Measurements from ENCODE around the gene CHST8. TPM values are rescaled to one million over a fixed set of nuclear protein-coding genes. Genes with fewer than 3 reads are reported as not detected.

The CHST8 gene
- total RNA-seq, 2 experiments from 2014 or later = not detected

GRCh38 chr19:33747273-33747672 is 125.5 kb downstream of the CHST8 start:
- Mint-ChIP-seq H3K4me3 (no peak overlapping the region), H3K27me3 (peaks cover 5% of the 10 kb centered on the region), H3K4me1 (no peaks in the 10 kb centered on the region), H3K27ac (no peak overlapping the region), H3K9me3 (ENCODE audit: low read depth) (no peaks in the 10 kb centered on the region), H3K36me3 (ENCODE audit: low read depth) (no peaks in the 10 kb centered on the region)
- intact Hi-C loops (cut with DNase I, micrococcal nuclease) = no loop called here
- POLR2A ChIA-PET = no interaction called here
- CTCF ChIA-PET = no interaction called here
- no peak for DNase-seq
- no peak for ATAC-seq

- no peak overlapping the region for H3K4me3 Mint-ChIP-seq
- intact Hi-C loops (cut with DNase I, micrococcal nuclease) = no loop called here
- DNase-seq = no peak
- H3K27me3 Mint-ChIP-seq = peaks cover 5% of the 10 kb centered on the region
- no peak overlapping the region for H3K27ac Mint-ChIP-seq
- no peaks in the 10 kb centered on the region for H3K9me3 Mint-ChIP-seq (ENCODE audit: low read depth)
- ChIA-PET POLR2A (no interaction called here), CTCF (interaction anchor here (1.2 kb wide), 1 partner anchor 30 kb away, joined by 4 read pairs; no protein-coding TSS in a partner anchor)
- H3K36me3 Mint-ChIP-seq (ENCODE audit: low read depth) = no peaks in the 10 kb centered on the region
- H3K4me1 Mint-ChIP-seq = no peaks in the 10 kb centered on the region
- ATAC-seq = no peak
These were observed 126.5 kb downstream of the CHST8 start for GRCh38 chr19:33748231-33748630.

DNA sequence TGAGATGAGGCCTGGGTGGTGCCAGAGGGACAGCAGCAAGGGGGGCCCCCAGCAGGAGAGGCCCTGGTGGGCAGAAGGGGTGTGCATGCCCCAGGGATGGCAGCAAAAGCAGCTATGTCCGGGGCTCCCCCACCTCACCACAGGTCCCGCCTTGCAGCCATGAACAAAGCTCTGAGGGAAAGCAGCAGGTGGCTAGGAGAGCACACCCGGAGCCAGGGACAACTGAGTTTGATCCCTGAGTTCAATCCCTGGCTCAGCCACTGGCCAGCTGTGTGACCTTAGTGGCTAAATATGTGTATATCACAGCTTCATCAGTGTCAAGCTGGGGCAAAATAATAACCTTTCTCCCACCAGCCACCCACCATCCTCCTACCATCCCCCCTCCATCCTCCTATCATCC is 127.3 kb downstream of the CHST8 start:
- H3K27ac Mint-ChIP-seq = no peak overlapping the region
- ChIA-PET POLR2A (no interaction called here), CTCF (interaction anchor here (1.2 kb wide), 1 partner anchor 29 kb away, joined by 4 read pairs; no protein-coding TSS in a partner anchor)
- H3K4me1 Mint-ChIP-seq = no peaks in the 10 kb centered on the region
- intact Hi-C loops (cut with DNase I, micrococcal nuclease) = no loop called here
- ATAC-seq (no peak), DNase-seq (no peak)
- no peaks in the 10 kb centered on the region for H3K9me3 Mint-ChIP-seq (ENCODE audit: low read depth)
- H3K27me3 Mint-ChIP-seq = peaks cover 4% of the 10 kb centered on the region
- no peak overlapping the region for H3K4me3 Mint-ChIP-seq
- H3K36me3 Mint-ChIP-seq (ENCODE audit: low read depth) = no peaks in the 10 kb centered on the region

GRCh38 chr19:33749619-33750175 is 127.9 kb downstream of the CHST8 start:
- CTCF ChIA-PET = no interaction called here

DNA sequence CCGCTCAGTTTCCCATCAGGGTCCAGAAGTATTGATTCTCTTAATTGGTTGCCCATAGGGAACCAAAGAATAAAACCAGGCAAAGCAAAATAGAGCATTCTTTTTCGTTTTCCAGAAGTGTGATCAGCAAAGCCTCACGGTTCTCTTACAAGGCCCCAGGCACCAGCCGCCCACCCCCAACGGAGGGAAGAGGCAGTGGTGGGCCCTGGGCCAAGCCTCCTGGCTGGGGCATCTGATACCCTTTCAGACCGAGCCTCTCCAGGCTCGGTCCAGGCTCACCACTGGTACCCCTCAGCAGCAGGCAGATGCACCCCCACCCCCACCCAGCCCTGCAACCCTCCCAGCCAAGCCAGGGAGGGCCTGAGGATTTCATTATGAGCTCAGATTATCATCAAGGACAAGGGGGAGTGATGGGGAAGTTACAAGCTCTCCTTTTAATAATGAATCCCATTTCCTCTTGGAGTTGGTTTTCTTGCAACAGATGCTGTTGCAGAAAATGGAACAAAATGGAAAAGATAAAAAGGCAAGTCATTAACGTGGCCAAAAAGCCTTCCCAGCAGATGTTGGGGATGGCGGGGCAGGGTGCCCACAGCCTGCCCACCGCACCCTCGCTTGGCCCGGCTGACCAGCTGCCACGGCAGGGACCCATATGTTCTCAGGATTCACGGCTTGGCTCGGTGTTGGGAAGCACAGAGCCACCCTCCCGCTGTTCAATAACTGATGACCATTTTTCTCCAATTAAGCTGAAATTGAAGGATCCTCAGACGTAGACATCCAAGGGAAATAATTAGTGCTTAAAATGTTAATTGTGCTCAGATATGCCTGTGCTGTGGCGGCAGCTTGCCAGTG is 129.1 kb downstream of the CHST8 start:
- DNase-seq (no peak), ATAC-seq (no peak)
- Mint-ChIP-seq H3K4me1 (no peaks in the 10 kb centered on the region), H3K9me3 (ENCODE audit: low read depth) (no peaks in the 10 kb centered on the region), H3K27ac (no peak overlapping the region), H3K36me3 (ENCODE audit: low read depth) (no peaks in the 10 kb centered on the region), H3K27me3 (peaks cover 4% of the 10 kb centered on the region), H3K4me3 (no peak overlapping the region)
- ChIA-PET POLR2A (no interaction called here), CTCF (no interaction called here)
- intact Hi-C loops (cut with DNase I, micrococcal nuclease) = no loop called here

More at GRCh38 chr19:33749619-33750175, 127.9 kb downstream of the CHST8 start:
- no peaks in the 10 kb centered on the region for H3K4me1 Mint-ChIP-seq
- DNase-seq (no peak), ATAC-seq (no peak)
- H3K27ac Mint-ChIP-seq = no peak overlapping the region
- H3K27me3 Mint-ChIP-seq = peaks cover 2% of the 10 kb centered on the region
- POLR2A ChIA-PET = no interaction called here
- H3K36me3 Mint-ChIP-seq (ENCODE audit: low read depth) = no peaks in the 10 kb centered on the region
- H3K4me3 Mint-ChIP-seq = no peak overlapping the region
- intact Hi-C loops (cut with DNase I, micrococcal nuclease) = no loop called here
- no peaks in the 10 kb centered on the region for H3K9me3 Mint-ChIP-seq (ENCODE audit: low read depth)

- ChIA-PET CTCF (no interaction called here), POLR2A (no interaction called here)
- ATAC-seq = no peak
- DNase-seq = no peak
- Mint-ChIP-seq H3K27me3 (peaks cover 4% of the 10 kb centered on the region), H3K36me3 (ENCODE audit: low read depth) (no peaks in the 10 kb centered on the region), H3K4me1 (no peaks in the 10 kb centered on the region), H3K4me3 (no peak overlapping the region), H3K27ac (no peak overlapping the region), H3K9me3 (ENCODE audit: low read depth) (no peaks in the 10 kb centered on the region)
- intact Hi-C loops (cut with DNase I, micrococcal nuclease) = no loop called here
These were observed 129.7 kb downstream of the CHST8 start for GRCh38 chr19:33751436-33751770.

DNA sequence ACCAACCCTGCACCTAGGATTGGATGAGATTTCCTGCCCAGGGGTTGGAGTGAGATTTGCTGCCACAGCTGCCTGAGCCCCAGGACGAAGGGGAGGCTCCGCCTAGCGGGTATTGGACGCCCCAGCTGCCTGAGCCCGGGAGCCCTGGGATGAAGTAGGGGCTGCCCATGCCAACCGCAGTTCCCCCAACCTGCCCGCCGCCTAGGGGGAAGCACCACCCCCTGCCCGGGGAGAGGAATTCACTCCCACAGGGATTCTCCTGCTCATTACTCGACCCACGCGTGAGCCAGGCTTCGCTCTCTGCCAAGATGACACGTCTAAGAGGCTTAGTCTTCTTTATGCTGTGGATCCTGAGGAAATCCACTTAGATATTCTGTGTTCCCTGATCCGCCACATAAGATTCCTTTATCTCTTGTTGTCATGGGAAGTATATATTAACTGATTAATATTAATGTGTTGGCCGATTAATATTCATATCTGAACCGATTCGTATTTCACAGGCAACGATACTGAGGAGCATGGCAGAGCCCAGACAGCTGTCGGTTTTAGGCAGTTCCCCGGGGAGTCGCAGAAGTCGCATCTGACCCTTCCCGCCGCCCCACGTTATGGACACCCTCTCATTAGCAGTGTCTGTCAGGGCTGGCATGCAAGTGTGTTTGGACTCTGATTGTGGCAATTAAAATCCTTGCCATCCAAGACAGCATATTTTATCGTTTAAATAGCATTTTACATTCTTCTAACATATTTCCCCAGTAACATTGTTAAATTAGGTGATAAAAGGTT is 130.5 kb downstream of the CHST8 start:
- DNase-seq (no peak), ATAC-seq (no peak)
- no peaks in the 10 kb centered on the region for H3K36me3 Mint-ChIP-seq (ENCODE audit: low read depth)
- no peaks in the 10 kb centered on the region for H3K4me1 Mint-ChIP-seq
- H3K27ac Mint-ChIP-seq = no peak overlapping the region
- H3K27me3 Mint-ChIP-seq = peaks cover 4% of the 10 kb centered on the region
- CTCF ChIA-PET = interaction anchor here (0.7 kb wide), 1 partner anchor 264 kb away, joined by 3 read pairs; no protein-coding TSS in a partner anchor
- POLR2A ChIA-PET = no interaction called here
- no peaks in the 10 kb centered on the region for H3K9me3 Mint-ChIP-seq (ENCODE audit: low read depth)
- no peak overlapping the region for H3K4me3 Mint-ChIP-seq
- intact Hi-C loops (cut with DNase I, micrococcal nuclease) = no loop called here

DNA sequence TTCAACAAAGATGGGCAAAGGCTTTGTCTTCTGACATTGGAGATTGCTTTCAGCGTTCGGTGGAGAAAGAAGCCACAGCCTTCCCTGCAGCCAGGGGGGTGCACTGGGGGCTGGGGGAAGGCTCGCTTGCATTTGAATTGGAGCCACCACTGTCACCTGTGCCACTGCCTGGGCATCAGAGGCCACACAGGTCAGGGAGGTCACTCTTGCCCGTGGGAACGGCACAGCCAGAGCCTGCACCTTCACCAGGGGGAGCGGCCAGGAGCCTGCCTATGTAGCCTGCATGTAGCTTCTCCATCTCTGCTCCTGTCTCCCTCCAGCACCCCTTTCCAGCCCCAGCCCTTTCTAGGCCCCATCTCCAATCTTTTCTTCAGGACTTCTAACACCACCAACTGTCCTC is 131.2 kb downstream of the CHST8 start:
- DNase-seq (no peak), ATAC-seq (no peak)
- Mint-ChIP-seq H3K27ac (no peak overlapping the region), H3K27me3 (peaks cover 2% of the 10 kb centered on the region), H3K36me3 (ENCODE audit: low read depth) (no peaks in the 10 kb centered on the region), H3K9me3 (ENCODE audit: low read depth) (no peaks in the 10 kb centered on the region), H3K4me3 (no peak overlapping the region), H3K4me1 (no peaks in the 10 kb centered on the region)
- CTCF ChIA-PET = no interaction called here
- POLR2A ChIA-PET = no interaction called here
- intact Hi-C loops (cut with DNase I, micrococcal nuclease) = no loop called here

DNA sequence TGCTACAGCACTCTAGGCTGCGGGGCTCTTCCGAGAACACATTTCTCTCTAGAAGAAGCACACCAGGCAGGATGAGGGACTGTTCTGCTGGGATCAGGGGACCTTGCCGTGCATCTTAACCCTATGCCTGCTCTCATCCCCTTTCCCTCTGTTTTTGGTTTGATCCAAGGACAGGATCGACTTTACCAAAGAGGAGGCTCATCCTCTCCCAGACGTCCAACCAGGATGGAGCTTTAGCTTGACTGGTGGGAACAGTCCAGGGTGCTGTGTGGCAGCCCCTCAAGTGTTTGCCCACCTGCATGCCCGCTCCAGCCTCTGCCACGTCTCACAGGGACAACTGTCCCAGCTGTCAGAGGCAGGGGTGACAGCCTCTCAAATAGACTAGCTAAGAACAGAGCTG is 132.6 kb downstream of the CHST8 start:
- Mint-ChIP-seq H3K4me1 (no peaks in the 10 kb centered on the region), H3K27me3 (peaks cover 3% of the 10 kb centered on the region), H3K27ac (no peak overlapping the region), H3K4me3 (no peak overlapping the region), H3K36me3 (ENCODE audit: low read depth) (no peaks in the 10 kb centered on the region), H3K9me3 (ENCODE audit: low read depth) (no peaks in the 10 kb centered on the region)
- ATAC-seq = no peak
- intact Hi-C loops (cut with DNase I, micrococcal nuclease) = no loop called here
- POLR2A ChIA-PET = no interaction called here
- DNase-seq = no peak
- CTCF ChIA-PET = interaction anchor here (0.7 to 1.1 kb wide), 2 partner anchors 24 to 79 kb away, joined by 3 read pairs; no protein-coding TSS in a partner anchor

- ATAC-seq = no peak
- Mint-ChIP-seq H3K27me3 (peaks cover 5% of the 10 kb centered on the region), H3K36me3 (ENCODE audit: low read depth) (no peaks in the 10 kb centered on the region), H3K27ac (no peak overlapping the region), H3K9me3 (ENCODE audit: low read depth) (no peaks in the 10 kb centered on the region), H3K4me1 (no peaks in the 10 kb centered on the region), H3K4me3 (no peak overlapping the region)
- intact Hi-C loops (cut with DNase I, micrococcal nuclease) = no loop called here
- ChIA-PET POLR2A (no interaction called here), CTCF (interaction anchor here (0.8 to 1.1 kb wide), 2 partner anchors 23 to 286 kb away, joined by 3 read pairs; no protein-coding TSS in a partner anchor)
- no peak for DNase-seq
These were observed 133.6 kb downstream of the CHST8 start for GRCh38 chr19:33755099-33756035.

GRCh38 chr19:33756177-33756576 is 134.4 kb downstream of the CHST8 start:
- POLR2A ChIA-PET = no interaction called here
- ATAC-seq (no peak), DNase-seq (no peak)
- Mint-ChIP-seq H3K4me1 (no peaks in the 10 kb centered on the region), H3K4me3 (no peak overlapping the region), H3K27me3 (peaks cover 5% of the 10 kb centered on the region), H3K9me3 (ENCODE audit: low read depth) (no peaks in the 10 kb centered on the region), H3K27ac (no peak overlapping the region), H3K36me3 (ENCODE audit: low read depth) (no peaks in the 10 kb centered on the region)
- CTCF ChIA-PET = no interaction called here
- intact Hi-C loops (cut with DNase I, micrococcal nuclease) = no loop called here

Data from activated CD4-positive, alpha-beta T cell treated with anti-CD3 and anti-CD28 coated beads for 36 hours (primary cell).